Measurements from ENCODE around the gene SUPT3H. TPM values are rescaled to one million over a fixed set of nuclear protein-coding genes. Genes with fewer than 3 reads are reported as not detected.

Gene SUPT3H
- total and polyA plus RNA-seq, 7 donors: 1.7 to 4.3 (median 2.8) TPM

GRCh38 chr6:45086360-45087084 lies 291.2 kb downstream of the SUPT3H start:
- ATAC-seq: no peak
- intact Hi-C loops (cut with DNase I): no loop called here
- no peak overlapping the region for H3K4me3 ChIP-seq

GRCh38 chr6:45084257-45084656 lies 293.5 kb downstream of the SUPT3H start:
- intact Hi-C loops (cut with DNase I): no loop called here
- DNase-seq: no peak
- no peak for ATAC-seq
- TF ChIP-seq CTCF (IDR thresholded peaks at IDR 0.05): no peak
- no peaks in the 10 kb centered on the region for H3K27me3 ChIP-seq (ENCODE audit: insufficient read depth in 3 of 3, low read length in 2 of 3)
- H3K4me1 ChIP-seq: no peaks in the 10 kb centered on the region
- H3K36me3 ChIP-seq (ENCODE audit: insufficient read depth in 1 of 2, low read depth in 1 of 2): no peaks in the 10 kb centered on the region
- no peak overlapping the region for H3K4me3 ChIP-seq
- no peaks in the 10 kb centered on the region for H3K9me3 ChIP-seq
- WGBS, 3 donors: 95 to 97% (median 96%) methylated on average over 3 of the region's 3 CpGs
- H3K27ac ChIP-seq: no peak overlapping the region

More at GRCh38 chr6:45086360-45087084, 291.2 kb downstream of the SUPT3H start:
- H3K27ac ChIP-seq: no peak overlapping the region
- H3K36me3 ChIP-seq (ENCODE audit: insufficient read depth in 1 of 2, low read depth in 1 of 2): no peaks in the 10 kb centered on the region
- H3K27me3 ChIP-seq (ENCODE audit: insufficient read depth in 3 of 3, low read length in 2 of 3): no peaks in the 10 kb centered on the region
- no peak for DNase-seq
- no peak for TF ChIP-seq CTCF (IDR thresholded peaks at IDR 0.05)
- H3K9me3 ChIP-seq: no peaks in the 10 kb centered on the region
- 80 to 84% (median 81%) methylated on average over 5 of the region's 5 CpGs for WGBS, 3 donors
- H3K4me1 ChIP-seq: no peaks in the 10 kb centered on the region

- 90 to 93% (median 91%) methylated on average over 1 of the region's 1 CpG for WGBS, 3 donors
Measured at GRCh38 chr6:45082091-45082490, 295.6 kb downstream of the SUPT3H start.

GRCh38 chr6:45081634-45082033 lies 296.1 kb downstream of the SUPT3H start:
- no peaks in the 10 kb centered on the region for H3K9me3 ChIP-seq
- intact Hi-C loops (cut with DNase I): no loop called here
- no peak overlapping the region for H3K4me3 ChIP-seq
- no peaks in the 10 kb centered on the region for H3K27me3 ChIP-seq (ENCODE audit: insufficient read depth in 3 of 3, low read length in 2 of 3)
- 96 to 99% (median 98%) methylated on average over 1 of the region's 1 CpG for WGBS, 3 donors
- H3K36me3 ChIP-seq (ENCODE audit: insufficient read depth in 1 of 2, low read depth in 1 of 2): no peaks in the 10 kb centered on the region
- no peak overlapping the region for H3K27ac ChIP-seq
- TF ChIP-seq CTCF (IDR thresholded peaks at IDR 0.05): no peak
- no peak for DNase-seq
- ATAC-seq: no peak
- no peaks in the 10 kb centered on the region for H3K4me1 ChIP-seq

More at GRCh38 chr6:45082091-45082490, 295.6 kb downstream of the SUPT3H start:
- Histone ChIP-seq H3K27ac (no peak overlapping the region), H3K4me3 (no peak overlapping the region), H3K4me1 (no peaks in the 10 kb centered on the region), H3K36me3 (ENCODE audit: insufficient read depth in 1 of 2, low read depth in 1 of 2) (no peaks in the 10 kb centered on the region), H3K27me3 (ENCODE audit: insufficient read depth in 3 of 3, low read length in 2 of 3) (no peaks in the 10 kb centered on the region), H3K9me3 (no peaks in the 10 kb centered on the region)
- intact Hi-C loops (cut with DNase I): no loop called here
- ATAC-seq: no peak
- DNase-seq: no peak
- TF ChIP-seq CTCF (IDR thresholded peaks at IDR 0.05): no peak

- WGBS, 3 donors: 94 to 97% (median 97%) methylated on average over 3 of the region's 3 CpGs
- Histone ChIP-seq H3K9me3 (no peaks in the 10 kb centered on the region), H3K27ac (no peak overlapping the region), H3K36me3 (ENCODE audit: insufficient read depth in 1 of 2, low read depth in 1 of 2) (no peaks in the 10 kb centered on the region), H3K4me1 (no peaks in the 10 kb centered on the region), H3K4me3 (no peak overlapping the region), H3K27me3 (ENCODE audit: insufficient read depth in 3 of 3, low read length in 2 of 3) (no peaks in the 10 kb centered on the region)
- ATAC-seq (no peak), DNase-seq (no peak)
- intact Hi-C loops (cut with DNase I): no loop called here
- TF ChIP-seq CTCF (IDR thresholded peaks at IDR 0.05): no peak
Measured at GRCh38 chr6:45078432-45078831, 299.3 kb downstream of the SUPT3H start.

All from psoas muscle (tissue), 8 donors.